ENCODE data around the gene RLIM.
"Not testable (repeated sequence)": the region's sequence is repeated elsewhere in the genome, so short reads cannot be mapped to it uniquely, and the experiment has no call there.

RLIM gene

GRCh38 chrX:74614093-74614909, at the start of gene RLIM:
TSS of gene RLIM (minus strand) at chrX:74614624. CDS start at chrX:74595977, 18,647 bp downstream.
- peak within 1 kb of the TSS; percentile 88 for H3K4me3 ChIP-seq (ENCODE audit: low read depth, low read length)
- DNase-seq (ENCODE audit: low read depth) = peak; percentile 97
- TF ChIP-seq, protein P1, sequence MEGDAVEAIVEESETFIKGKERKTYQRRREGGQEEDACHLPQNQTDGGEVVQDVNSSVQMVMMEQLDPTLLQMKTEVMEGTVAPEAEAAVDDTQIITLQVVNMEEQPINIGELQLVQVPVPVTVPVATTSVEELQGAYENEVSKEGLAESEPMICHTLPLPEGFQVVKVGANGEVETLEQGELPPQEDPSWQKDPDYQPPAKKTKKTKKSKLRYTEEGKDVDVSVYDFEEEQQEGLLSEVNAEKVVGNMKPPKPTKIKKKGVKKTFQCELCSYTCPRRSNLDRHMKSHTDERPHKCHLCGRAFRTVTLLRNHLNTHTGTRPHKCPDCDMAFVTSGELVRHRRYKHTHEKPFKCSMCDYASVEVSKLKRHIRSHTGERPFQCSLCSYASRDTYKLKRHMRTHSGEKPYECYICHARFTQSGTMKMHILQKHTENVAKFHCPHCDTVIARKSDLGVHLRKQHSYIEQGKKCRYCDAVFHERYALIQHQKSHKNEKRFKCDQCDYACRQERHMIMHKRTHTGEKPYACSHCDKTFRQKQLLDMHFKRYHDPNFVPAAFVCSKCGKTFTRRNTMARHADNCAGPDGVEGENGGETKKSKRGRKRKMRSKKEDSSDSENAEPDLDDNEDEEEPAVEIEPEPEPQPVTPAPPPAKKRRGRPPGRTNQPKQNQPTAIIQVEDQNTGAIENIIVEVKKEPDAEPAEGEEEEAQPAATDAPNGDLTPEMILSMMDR (IDR thresholded peaks at IDR 0.05; ENCODE audit: low read depth, low read length) = no peak
- peak; percentile 76 for TF ChIP-seq POLR2A (IDR thresholded peaks at IDR 0.05; ENCODE audit: extremely low read depth, insufficient read length)
- TF ChIP-seq, protein P2, sequence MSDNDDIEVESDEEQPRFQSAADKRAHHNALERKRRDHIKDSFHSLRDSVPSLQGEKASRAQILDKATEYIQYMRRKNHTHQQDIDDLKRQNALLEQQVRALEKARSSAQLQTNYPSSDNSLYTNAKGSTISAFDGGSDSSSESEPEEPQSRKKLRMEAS (IDR thresholded peaks at IDR 0.05; ENCODE audit: low read depth, low read length) = peak; percentile 88
- peak; percentile 92 for TF ChIP-seq MYC (IDR thresholded peaks at IDR 0.05; ENCODE audit: low read depth, low read length)

DNA sequence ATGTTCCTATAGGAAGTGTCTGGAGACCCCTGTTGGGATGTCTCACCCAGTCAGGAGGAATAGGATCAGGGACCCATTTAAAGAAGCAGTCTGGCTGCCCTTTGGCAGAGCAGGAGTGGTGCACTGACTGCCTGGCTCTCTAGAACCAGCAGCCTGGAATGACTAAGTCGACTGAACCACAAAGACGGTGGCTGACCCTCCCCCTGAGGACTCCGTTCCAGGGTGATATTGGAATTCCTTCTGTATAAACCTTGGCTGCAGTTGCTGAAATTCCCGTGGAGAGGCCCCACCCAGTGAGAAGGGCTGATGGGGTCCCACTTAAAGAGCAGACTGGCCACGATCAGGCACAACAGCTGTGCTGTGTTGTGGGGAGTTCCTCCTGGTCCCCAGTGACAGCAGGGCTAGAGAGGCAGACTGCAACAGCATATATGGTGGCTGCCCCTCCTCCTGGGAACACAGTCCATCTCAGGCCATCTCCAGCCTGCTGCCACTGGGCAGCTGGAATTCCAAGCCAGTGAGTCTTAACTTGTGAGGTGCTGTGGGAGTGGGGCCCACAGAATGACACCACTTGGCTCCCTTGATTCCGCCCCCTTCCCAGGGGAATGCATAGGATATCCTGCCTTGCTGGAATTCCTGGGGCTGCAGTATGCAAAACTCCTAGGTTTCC, 41.8 kb upstream of the RLIM start:
- no peak overlapping the region for H3K4me3 ChIP-seq (ENCODE audit: low read depth, low read length)
- DNase-seq (ENCODE audit: low read depth) = no peak
- TF ChIP-seq, protein P1 (IDR thresholded peaks at IDR 0.05; ENCODE audit: low read depth, low read length) = no peak
- TF ChIP-seq, protein P2 (IDR thresholded peaks at IDR 0.05; ENCODE audit: low read depth, low read length) = no peak
- TF ChIP-seq MYC (IDR thresholded peaks at IDR 0.05; ENCODE audit: low read depth, low read length) = no peak
- TF ChIP-seq POLR2A (IDR thresholded peaks at IDR 0.05; ENCODE audit: extremely low read depth, insufficient read length) = no peak

DNA sequence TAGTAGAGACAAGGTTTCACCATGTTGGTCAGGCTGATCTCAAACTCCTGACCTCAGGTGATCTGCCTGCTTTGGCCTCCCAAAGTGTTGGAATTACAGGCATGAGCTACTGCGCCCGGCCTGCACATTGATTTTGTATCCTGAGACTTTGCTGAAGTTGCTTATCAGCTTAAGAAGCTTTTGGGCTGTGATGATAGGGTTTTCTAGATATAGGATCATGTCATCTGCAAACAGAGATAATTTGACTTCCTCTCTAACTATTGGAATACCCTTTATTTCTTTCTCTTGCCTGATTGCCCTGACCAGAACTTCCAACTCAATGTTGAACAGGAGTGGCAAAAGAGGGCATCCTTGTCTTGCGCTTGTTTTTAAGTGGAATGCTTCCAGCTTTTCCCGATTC, 40.5 kb upstream of the RLIM start:
- DNase-seq (ENCODE audit: low read depth); H3K4me3 ChIP-seq (ENCODE audit: low read depth, low read length): not testable (repeated sequence)

DNA sequence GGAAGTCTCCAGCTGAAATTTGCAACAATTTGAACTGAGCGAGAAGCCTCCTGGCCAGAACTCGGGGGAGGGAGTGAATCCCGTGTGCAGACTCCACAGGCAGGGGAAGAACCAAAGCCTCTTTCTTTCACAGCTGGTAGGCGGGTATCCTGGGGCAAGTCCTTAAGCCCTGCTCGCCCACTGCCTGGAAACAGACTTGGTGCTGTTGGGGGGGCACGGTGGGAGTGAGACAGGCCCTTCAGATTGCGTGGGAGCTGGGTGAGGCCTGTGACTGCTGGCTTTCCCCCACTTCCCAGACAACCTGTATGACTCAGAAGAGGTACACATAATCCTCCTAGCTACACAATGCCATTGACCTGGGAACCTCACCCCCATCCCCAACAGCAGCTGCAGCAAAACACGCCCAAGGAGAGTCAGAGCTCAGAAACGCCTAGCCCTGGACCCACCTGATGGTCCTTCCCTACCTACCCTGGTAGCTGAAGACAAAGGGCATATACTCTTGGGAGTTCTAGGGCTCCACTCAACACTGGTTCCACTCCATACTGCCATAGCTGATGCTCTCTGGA, 22.4 kb upstream of the RLIM start:
- TF ChIP-seq, protein P2 (IDR thresholded peaks at IDR 0.05; ENCODE audit: low read depth, low read length) = no peak
- TF ChIP-seq MYC (IDR thresholded peaks at IDR 0.05; ENCODE audit: low read depth, low read length) = no peak
- no peak for TF ChIP-seq POLR2A (IDR thresholded peaks at IDR 0.05; ENCODE audit: extremely low read depth, insufficient read length)
- TF ChIP-seq, protein P1 (IDR thresholded peaks at IDR 0.05; ENCODE audit: low read depth, low read length) = no peak
- no peak for DNase-seq (ENCODE audit: low read depth)
- no peak overlapping the region for H3K4me3 ChIP-seq (ENCODE audit: low read depth, low read length)

DNA sequence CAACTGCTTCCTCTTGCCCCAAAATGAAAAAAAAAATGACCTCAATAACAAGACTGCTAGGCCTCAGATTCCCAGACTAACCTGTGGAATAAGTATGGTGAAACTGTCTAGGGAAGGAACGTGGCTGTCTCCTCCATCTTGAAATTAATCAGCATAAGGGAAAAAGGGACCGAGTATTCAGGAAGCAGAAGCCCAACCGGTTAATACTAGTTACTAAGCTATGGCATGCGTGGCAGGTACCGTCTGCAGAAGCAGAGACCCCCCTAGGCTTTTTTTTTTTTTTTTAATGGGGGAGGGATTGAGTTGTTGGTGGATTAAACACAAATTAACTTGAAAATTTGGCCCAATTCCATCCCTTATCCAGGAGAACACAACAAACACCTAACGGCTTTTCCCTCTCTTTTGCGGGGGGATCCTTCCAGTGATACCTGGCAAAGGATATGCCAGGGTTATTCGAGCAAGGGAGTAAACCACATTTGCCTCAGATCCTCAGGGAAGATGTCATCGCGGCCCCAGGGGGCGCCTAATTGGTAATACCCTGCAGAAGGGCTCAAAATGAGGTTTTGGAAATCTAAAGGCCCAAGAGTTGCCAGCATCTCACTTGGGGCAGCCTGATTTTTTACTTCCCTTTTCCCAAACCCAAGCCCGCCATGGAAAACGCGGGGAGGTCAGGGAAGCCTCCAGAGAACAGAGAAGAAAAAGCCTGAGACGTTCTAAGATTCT, 893 bp downstream of the RLIM start:
- H3K4me3 ChIP-seq (ENCODE audit: low read depth, low read length) = peak overlapping the region; percentile 88
- TF ChIP-seq MYC (IDR thresholded peaks at IDR 0.05; ENCODE audit: low read depth, low read length) (peak; percentile 37; the same call in 1 of the 2 replicates), POLR2A (IDR thresholded peaks at IDR 0.05; ENCODE audit: extremely low read depth, insufficient read length) (no peak)
- peak; percentile 60 for DNase-seq (ENCODE audit: low read depth)

DNA sequence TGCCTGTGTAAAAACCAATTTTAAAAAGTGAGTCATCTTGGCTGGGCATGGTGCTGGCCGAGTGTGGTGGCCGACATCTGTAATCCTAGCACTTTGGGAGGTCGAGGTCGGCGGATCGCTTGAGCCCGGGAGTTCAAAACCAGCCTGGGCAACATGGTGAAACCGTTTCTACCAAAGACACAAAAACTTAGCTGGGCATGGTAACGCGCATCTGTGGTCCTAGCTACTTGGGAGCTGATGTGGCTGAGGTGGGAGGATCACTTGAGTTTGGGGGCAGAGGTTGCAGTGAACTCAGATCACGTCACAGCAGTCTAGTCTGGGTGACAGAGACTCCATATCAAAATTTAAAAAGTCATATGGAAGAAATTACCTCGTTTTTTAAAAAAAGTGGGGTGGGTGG, 7.6 kb downstream of the RLIM start:
- DNase-seq (ENCODE audit: low read depth) = no peak
- H3K4me3 ChIP-seq (ENCODE audit: low read depth, low read length) = no peak overlapping the region
- no peak for TF ChIP-seq POLR2A (IDR thresholded peaks at IDR 0.05; ENCODE audit: extremely low read depth, insufficient read length)
- no peak for TF ChIP-seq MYC (IDR thresholded peaks at IDR 0.05; ENCODE audit: low read depth, low read length)
- TF ChIP-seq, protein P1 (IDR thresholded peaks at IDR 0.05; ENCODE audit: low read depth, low read length) = no peak
- TF ChIP-seq, protein P2 (IDR thresholded peaks at IDR 0.05; ENCODE audit: low read depth, low read length) = no peak
